IPS-11a (cell line): Measurements from ENCODE around the gene MB21D2.
"Not testable (repeated sequence)": the region's sequence is repeated elsewhere in the genome, so short reads cannot be mapped to it uniquely, and the experiment has no call there.

Experiments
- H3K4me3 ChIP-seq: one replicate; pipeline ENCODE4 v1.5.1; 2013; ENCODE audit warnings: low read depth, low read length, control low read depth

MB21D2 gene

GRCh38 chr3:192862408-192863090, 55.1 kb downstream of the MB21D2 start:
- H3K4me3 ChIP-seq, result no peak overlapping the region

- H3K4me3 ChIP-seq, result no peak overlapping the region
Measured at GRCh38 chr3:192861972-192862371, 55.7 kb downstream of the MB21D2 start.

- no peak overlapping the region for H3K4me3 ChIP-seq
Measured at GRCh38 chr3:192860454-192860853, 57.2 kb downstream of the MB21D2 start.

GRCh38 chr3:192858849-192859585, 58.6 kb downstream of the MB21D2 start:
- H3K4me3 ChIP-seq, result no peak overlapping the region

GRCh38 chr3:192857260-192857661, 60.4 kb downstream of the MB21D2 start:
- H3K4me3 ChIP-seq, result no peak overlapping the region

GRCh38 chr3:192855434-192855833, 62.2 kb downstream of the MB21D2 start:
- H3K4me3 ChIP-seq, result no peak overlapping the region

GRCh38 chr3:192851821-192852372, 65.8 kb downstream of the MB21D2 start:
- no peak overlapping the region for H3K4me3 ChIP-seq

GRCh38 chr3:192850451-192850981, 67.1 kb downstream of the MB21D2 start:
- H3K4me3 ChIP-seq, result no peak overlapping the region

GRCh38 chr3:192849821-192850220, 67.8 kb downstream of the MB21D2 start:
- not testable (repeated sequence) for H3K4me3 ChIP-seq

- H3K4me3 ChIP-seq, result no peak overlapping the region
Measured at GRCh38 chr3:192848371-192849233, 69.1 kb downstream of the MB21D2 start.

GRCh38 chr3:192847941-192848340, 69.7 kb downstream of the MB21D2 start:
- H3K4me3 ChIP-seq, result no peak overlapping the region

GRCh38 chr3:192845526-192845855, 72.2 kb downstream of the MB21D2 start:
- H3K4me3 ChIP-seq, result no peak overlapping the region

GRCh38 chr3:192844836-192845525, 72.7 kb downstream of the MB21D2 start:
- no peak overlapping the region for H3K4me3 ChIP-seq

GRCh38 chr3:192844486-192844765, 73.2 kb downstream of the MB21D2 start:
- no peak overlapping the region for H3K4me3 ChIP-seq

GRCh38 chr3:192843723-192844485, 73.8 kb downstream of the MB21D2 start:
- H3K4me3 ChIP-seq, result no peak overlapping the region

GRCh38 chr3:192843119-192843518, 74.5 kb downstream of the MB21D2 start:
- no peak overlapping the region for H3K4me3 ChIP-seq

- H3K4me3 ChIP-seq, result no peak overlapping the region
Measured at GRCh38 chr3:192842711-192843110, 74.9 kb downstream of the MB21D2 start.

GRCh38 chr3:192842138-192842537, 75.5 kb downstream of the MB21D2 start:
- H3K4me3 ChIP-seq, result no peak overlapping the region

- H3K4me3 ChIP-seq, result no peak overlapping the region
Measured at GRCh38 chr3:192841428-192841827, 76.2 kb downstream of the MB21D2 start.
